Measurements from ENCODE around the gene PIAS1. TPM values are rescaled to one million over a fixed set of nuclear protein-coding genes. Genes with fewer than 3 reads are reported as not detected.

The PIAS1 gene
- total RNA-seq, 2 experiments from 2014 or later: 20.4 to 24.4 TPM

DNA sequence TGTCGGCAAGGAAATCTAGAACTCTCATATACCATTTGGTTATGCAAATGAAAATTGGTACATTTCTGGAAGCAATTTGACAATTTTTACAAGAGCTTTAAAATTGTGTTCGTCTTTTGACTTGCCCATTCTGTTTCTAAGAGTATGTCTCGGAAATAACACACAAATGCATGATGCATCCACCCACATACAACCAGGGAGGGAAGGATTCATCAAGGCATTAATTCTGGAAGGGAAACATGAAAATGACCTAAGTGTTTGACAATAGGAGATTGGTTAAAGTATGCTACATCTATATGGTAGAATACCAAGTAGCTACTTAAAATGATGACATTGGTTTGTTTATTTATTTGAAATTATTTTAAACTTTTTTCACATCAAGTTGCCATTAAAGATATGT, 58.6 kb downstream of the PIAS1 start:
- Mint-ChIP-seq H3K4me3 (no peak overlapping the region), H3K4me1 (peaks cover 57% of the 10 kb centered on the region), H3K27ac (no peak overlapping the region), H3K9me3 (peaks cover 4% of the 10 kb centered on the region), H3K27me3 (no peaks in the 10 kb centered on the region), H3K36me3 (peaks cover 29% of the 10 kb centered on the region)
- no peak for DNase-seq

DNA sequence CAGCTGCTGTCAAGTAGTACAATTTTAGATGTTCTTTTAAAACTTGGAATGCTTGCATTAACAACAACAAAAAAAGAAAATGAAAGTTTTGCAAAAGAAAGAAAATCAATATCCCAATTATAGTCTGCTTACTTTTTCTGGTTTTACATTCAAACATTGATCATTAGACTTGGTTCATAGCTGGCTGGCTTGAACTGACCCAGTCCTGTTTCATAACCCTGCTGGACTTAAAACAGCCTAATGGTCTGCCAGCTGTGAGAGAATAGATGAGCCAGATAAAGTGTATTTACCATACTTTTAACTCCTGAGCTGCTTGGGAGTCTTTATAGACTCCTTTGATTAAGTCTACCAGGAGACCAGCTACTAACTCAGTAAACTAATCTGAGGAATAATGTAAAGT, 59.2 kb downstream of the PIAS1 start:
- Mint-ChIP-seq H3K36me3 (peaks cover 29% of the 10 kb centered on the region), H3K9me3 (peaks cover 4% of the 10 kb centered on the region), H3K27ac (peak overlapping the region; percentile 12), H3K27me3 (no peaks in the 10 kb centered on the region), H3K4me3 (no peak overlapping the region), H3K4me1 (peaks cover 55% of the 10 kb centered on the region)
- no peak for DNase-seq

- Mint-ChIP-seq H3K4me3 (no peak overlapping the region), H3K9me3 (peaks cover 9% of the 10 kb centered on the region), H3K27ac (peak overlapping the region; percentile 12), H3K36me3 (peaks cover 29% of the 10 kb centered on the region), H3K27me3 (no peaks in the 10 kb centered on the region), H3K4me1 (peaks cover 56% of the 10 kb centered on the region)
- DNase-seq: no peak
These were observed 59.6 kb downstream of the PIAS1 start for GRCh38 chr15:68113751-68114150.

DNA sequence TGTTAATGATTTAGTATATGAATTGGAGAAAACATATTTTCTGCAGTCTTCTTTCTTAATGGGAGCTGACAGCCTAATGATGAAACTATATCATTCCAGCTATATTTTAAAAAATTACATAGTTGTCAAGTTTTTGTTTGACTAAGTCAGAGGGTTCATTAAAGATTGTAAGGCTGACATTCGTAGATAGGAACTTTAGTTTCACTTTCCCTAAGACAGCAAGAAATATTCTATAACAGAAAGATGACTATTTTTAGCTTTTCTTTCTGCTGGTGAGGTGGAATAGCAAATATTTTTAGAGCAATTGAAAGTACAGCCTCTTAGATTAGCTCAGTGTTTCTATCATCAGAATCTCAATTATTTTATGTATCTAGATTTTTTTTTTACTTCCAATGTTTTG, 60.2 kb downstream of the PIAS1 start:
- H3K9me3 Mint-ChIP-seq: peaks cover 10% of the 10 kb centered on the region
- peak overlapping the region; percentile 66 for H3K27ac Mint-ChIP-seq
- no peak for DNase-seq
- peaks cover 57% of the 10 kb centered on the region for H3K4me1 Mint-ChIP-seq
- peak overlapping the region; percentile 73 for H3K4me3 Mint-ChIP-seq
- H3K36me3 Mint-ChIP-seq: peaks cover 29% of the 10 kb centered on the region
- H3K27me3 Mint-ChIP-seq: no peaks in the 10 kb centered on the region

GRCh38 chr15:68114840-68115239, 60.7 kb downstream of the PIAS1 start:
- peak overlapping the region; percentile 73 for H3K4me3 Mint-ChIP-seq
- no peak for DNase-seq
- peak overlapping the region; percentile 66 for H3K27ac Mint-ChIP-seq
- no peaks in the 10 kb centered on the region for H3K27me3 Mint-ChIP-seq
- H3K9me3 Mint-ChIP-seq: peaks cover 12% of the 10 kb centered on the region
- H3K4me1 Mint-ChIP-seq: peaks cover 61% of the 10 kb centered on the region
- peaks cover 33% of the 10 kb centered on the region for H3K36me3 Mint-ChIP-seq

- Mint-ChIP-seq H3K4me3 (no peak overlapping the region), H3K9me3 (peaks cover 7% of the 10 kb centered on the region), H3K27me3 (no peaks in the 10 kb centered on the region), H3K36me3 (peaks cover 48% of the 10 kb centered on the region), H3K27ac (no peak overlapping the region), H3K4me1 (peaks cover 25% of the 10 kb centered on the region)
- no peak for DNase-seq
These were observed 70.6 kb downstream of the PIAS1 start for GRCh38 chr15:68124700-68125099.

GRCh38 chr15:68126396-68126795, 72.3 kb downstream of the PIAS1 start:
- Mint-ChIP-seq H3K27me3 (no peaks in the 10 kb centered on the region), H3K9me3 (peaks cover 4% of the 10 kb centered on the region), H3K36me3 (peaks cover 33% of the 10 kb centered on the region), H3K27ac (no peak overlapping the region), H3K4me1 (peaks cover 18% of the 10 kb centered on the region), H3K4me3 (no peak overlapping the region)
- no peak for DNase-seq

DNA sequence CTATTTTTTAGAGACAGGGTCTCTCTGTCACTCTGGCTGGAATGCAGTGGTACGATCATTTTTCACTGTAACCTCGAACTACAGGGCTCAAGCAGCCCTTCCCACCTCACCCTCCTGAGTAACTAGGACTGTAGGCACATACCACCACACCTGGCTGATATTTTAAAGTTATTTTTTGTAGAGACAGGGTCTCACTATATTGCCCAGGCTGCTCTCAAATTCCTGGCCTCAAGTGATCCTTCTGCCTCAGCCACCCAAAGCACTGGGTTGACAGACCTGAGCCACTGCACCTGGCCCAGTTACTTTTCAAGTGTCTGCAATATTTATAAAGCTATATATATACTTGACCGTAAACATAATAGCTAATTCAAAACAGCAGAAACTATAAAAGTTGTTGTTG, 75.0 kb downstream of the PIAS1 start:
- H3K27ac Mint-ChIP-seq: no peak overlapping the region
- peaks cover 15% of the 10 kb centered on the region for H3K4me1 Mint-ChIP-seq
- H3K27me3 Mint-ChIP-seq: no peaks in the 10 kb centered on the region
- H3K4me3 Mint-ChIP-seq: no peak overlapping the region
- DNase-seq: no peak
- H3K36me3 Mint-ChIP-seq: peaks cover 25% of the 10 kb centered on the region
- peaks cover 4% of the 10 kb centered on the region for H3K9me3 Mint-ChIP-seq

DNA sequence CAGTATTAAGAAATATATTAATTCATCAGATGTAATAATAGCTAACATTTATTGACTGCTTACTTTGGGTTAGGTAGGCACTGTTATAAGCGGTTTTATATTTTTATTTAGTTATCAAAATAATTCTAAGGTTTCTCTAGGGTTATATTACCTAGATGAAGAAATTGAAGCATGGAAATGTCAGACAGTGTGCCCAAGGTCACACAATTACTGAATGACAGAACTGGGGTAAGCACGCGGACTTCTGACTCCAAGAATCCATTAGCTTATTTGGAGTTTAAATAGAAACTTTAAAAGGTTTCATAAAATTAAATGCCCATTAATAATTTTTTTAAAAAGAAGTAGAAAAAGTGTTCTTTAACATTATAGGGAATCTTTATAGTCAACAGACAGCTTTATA, 76.7 kb downstream of the PIAS1 start:
- peaks cover 3% of the 10 kb centered on the region for H3K9me3 Mint-ChIP-seq
- DNase-seq: no peak
- no peaks in the 10 kb centered on the region for H3K27me3 Mint-ChIP-seq
- no peak overlapping the region for H3K27ac Mint-ChIP-seq
- peaks cover 9% of the 10 kb centered on the region for H3K4me1 Mint-ChIP-seq
- H3K4me3 Mint-ChIP-seq: no peak overlapping the region
- H3K36me3 Mint-ChIP-seq: peaks cover 11% of the 10 kb centered on the region

DNA sequence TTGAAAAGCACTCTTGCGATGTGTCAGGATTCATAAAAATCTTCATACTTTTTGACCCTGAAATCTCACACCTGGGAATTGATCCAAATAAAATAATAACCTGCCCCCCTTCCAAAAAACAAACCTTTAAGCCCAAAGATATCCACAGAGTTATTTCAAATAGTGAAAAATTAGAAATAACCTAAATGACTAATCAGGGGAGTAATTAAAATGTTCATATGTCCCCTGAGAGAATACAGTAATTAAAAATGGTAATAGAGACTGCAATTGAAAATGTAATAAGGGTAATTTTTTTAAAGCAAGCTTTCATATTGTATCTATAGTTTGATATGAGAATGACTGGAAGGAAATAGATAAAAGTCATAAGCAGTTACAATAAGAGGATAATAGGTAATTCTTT, 83.0 kb downstream of the PIAS1 start:
- H3K4me1 Mint-ChIP-seq: peaks cover 16% of the 10 kb centered on the region
- no peaks in the 10 kb centered on the region for H3K27me3 Mint-ChIP-seq
- peaks cover 13% of the 10 kb centered on the region for H3K36me3 Mint-ChIP-seq
- no peaks in the 10 kb centered on the region for H3K9me3 Mint-ChIP-seq
- H3K4me3 Mint-ChIP-seq: no peak overlapping the region
- DNase-seq: no peak
- H3K27ac Mint-ChIP-seq: no peak overlapping the region

GRCh38 chr15:68143129-68143528, 89.0 kb downstream of the PIAS1 start:
- Mint-ChIP-seq H3K27ac (no peak overlapping the region), H3K4me1 (peaks cover 20% of the 10 kb centered on the region), H3K9me3 (no peaks in the 10 kb centered on the region), H3K27me3 (no peaks in the 10 kb centered on the region), H3K4me3 (no peak overlapping the region), H3K36me3 (peaks cover 13% of the 10 kb centered on the region)
- DNase-seq: no peak

- no peak overlapping the region for H3K4me3 Mint-ChIP-seq
- no peak overlapping the region for H3K27ac Mint-ChIP-seq
- no peaks in the 10 kb centered on the region for H3K9me3 Mint-ChIP-seq
- DNase-seq: no peak
- no peaks in the 10 kb centered on the region for H3K27me3 Mint-ChIP-seq
- H3K36me3 Mint-ChIP-seq: peaks cover 11% of the 10 kb centered on the region
- peaks cover 19% of the 10 kb centered on the region for H3K4me1 Mint-ChIP-seq
These were observed 89.7 kb downstream of the PIAS1 start for GRCh38 chr15:68143785-68144184.

DNA sequence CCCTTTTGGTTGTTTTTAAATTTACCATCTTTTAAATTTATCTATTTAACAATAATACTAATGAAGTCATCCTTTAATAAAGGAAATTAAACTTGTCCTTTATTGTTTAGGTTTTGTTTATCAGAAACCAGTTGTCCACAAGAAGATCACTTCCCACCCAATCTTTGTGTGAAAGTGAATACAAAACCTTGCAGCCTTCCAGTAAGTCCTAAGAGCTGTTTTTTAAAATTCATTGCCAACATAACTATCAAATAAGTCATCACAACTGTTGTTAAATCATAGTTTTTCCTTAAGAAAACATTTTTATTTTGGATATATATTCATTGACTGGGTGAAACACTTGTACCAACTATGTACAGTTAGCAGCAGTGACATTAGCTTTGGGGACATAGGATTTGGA, 91.6 kb downstream of the PIAS1 start:
- no peak for DNase-seq
- H3K4me3 Mint-ChIP-seq: no peak overlapping the region
- H3K27ac Mint-ChIP-seq: no peak overlapping the region
- H3K27me3 Mint-ChIP-seq: no peaks in the 10 kb centered on the region
- peaks cover 17% of the 10 kb centered on the region for H3K4me1 Mint-ChIP-seq
- peaks cover 10% of the 10 kb centered on the region for H3K36me3 Mint-ChIP-seq
- H3K9me3 Mint-ChIP-seq: no peaks in the 10 kb centered on the region

- DNase-seq: no peak
- H3K36me3 Mint-ChIP-seq: peaks cover 14% of the 10 kb centered on the region
- H3K27ac Mint-ChIP-seq: no peak overlapping the region
- H3K9me3 Mint-ChIP-seq: no peaks in the 10 kb centered on the region
- H3K4me1 Mint-ChIP-seq: peaks cover 12% of the 10 kb centered on the region
- H3K27me3 Mint-ChIP-seq: no peaks in the 10 kb centered on the region
- no peak overlapping the region for H3K4me3 Mint-ChIP-seq
These were observed 93.9 kb downstream of the PIAS1 start for GRCh38 chr15:68148039-68148438.

- Mint-ChIP-seq H3K4me1 (peaks cover 9% of the 10 kb centered on the region), H3K36me3 (peaks cover 15% of the 10 kb centered on the region), H3K27me3 (no peaks in the 10 kb centered on the region), H3K4me3 (no peak overlapping the region), H3K27ac (peak overlapping the region; percentile 4), H3K9me3 (no peaks in the 10 kb centered on the region)
- no peak for DNase-seq
These were observed 94.9 kb downstream of the PIAS1 start for GRCh38 chr15:68149059-68149458.

- no peak for DNase-seq
- Mint-ChIP-seq H3K4me3 (no peak overlapping the region), H3K9me3 (no peaks in the 10 kb centered on the region), H3K4me1 (peaks cover 9% of the 10 kb centered on the region), H3K27ac (no peak overlapping the region), H3K36me3 (peaks cover 18% of the 10 kb centered on the region), H3K27me3 (no peaks in the 10 kb centered on the region)
These were observed 96.1 kb downstream of the PIAS1 start for GRCh38 chr15:68150187-68150586.

GRCh38 chr15:68151277-68151676, 97.2 kb downstream of the PIAS1 start:
- Mint-ChIP-seq H3K27me3 (no peaks in the 10 kb centered on the region), H3K27ac (no peak overlapping the region), H3K36me3 (peaks cover 18% of the 10 kb centered on the region), H3K4me3 (no peak overlapping the region), H3K9me3 (no peaks in the 10 kb centered on the region), H3K4me1 (peaks cover 9% of the 10 kb centered on the region)
- DNase-seq: no peak

All from activated naive CD8-positive, alpha-beta T cell treated with anti-CD3 and anti-CD28 coated beads for 36 hours (primary cell).